Keratinocyte (primary cell): ENCODE data around the gene ALDH1L1.

Experiments
- CTCF ChIP-seq, 3 experiments: IDR thresholded peaks in 1 of 3; conservative IDR thresholded peaks in 1 of 3; optimal IDR thresholded peaks in 1 of 3; 2 replicates in 2 of 3; 3 replicates in 1 of 3; pipeline versions ENCODE3 to v1.5.1; 2011; ENCODE audit warnings: low read length in 3 of 3, mild to moderate bottlenecking in 3 of 3, moderate library complexity in 2 of 3, control low read depth in 1 of 3, inconsistent platforms in 1 of 3; ENCODE audit not compliant: insufficient read depth in 2 of 3; ENCODE audit errors: extremely low read depth in 1 of 3
- EZH2 ChIP-seq: IDR thresholded peaks from one replicate; pipeline ENCODE4 v1.6.1; 2012; ENCODE audit warnings: inconsistent platforms, mild to moderate bottlenecking, low read length, moderate library complexity

GRCh38 chr3:126202276-126202675, 21.9 kb upstream of the ALDH1L1 start:
- TF ChIP-seq CTCF (optimal IDR thresholded peaks at IDR 0.05 in 1 of 3, IDR thresholded peaks at IDR 0.05 in 1 of 3, conservative IDR thresholded peaks at IDR 0.05 in 1 of 3; ENCODE audit: extremely low read depth in 1 of 3, insufficient read depth in 2 of 3, low read length in 3 of 3) (no peak), EZH2 (no peak)
